NCI-H1417 treated with DMSO at 0.1 percent for 48 hours (cell line): ENCODE data around the gene SH3GL2.
"Not testable (repeated sequence)": the region's sequence is repeated elsewhere in the genome, so short reads cannot be mapped to it uniquely, and the experiment has no call there.

Source experiments
- DNase-seq: peaks from one replicate; lab custom pipeline; 2025; lab: John Stamatoyannopoulos, UW

Gene SH3GL2

GRCh38 chr9:17751486-17751885, 172.6 kb downstream of the SH3GL2 start:
- DNase-seq, result no peak

DNA sequence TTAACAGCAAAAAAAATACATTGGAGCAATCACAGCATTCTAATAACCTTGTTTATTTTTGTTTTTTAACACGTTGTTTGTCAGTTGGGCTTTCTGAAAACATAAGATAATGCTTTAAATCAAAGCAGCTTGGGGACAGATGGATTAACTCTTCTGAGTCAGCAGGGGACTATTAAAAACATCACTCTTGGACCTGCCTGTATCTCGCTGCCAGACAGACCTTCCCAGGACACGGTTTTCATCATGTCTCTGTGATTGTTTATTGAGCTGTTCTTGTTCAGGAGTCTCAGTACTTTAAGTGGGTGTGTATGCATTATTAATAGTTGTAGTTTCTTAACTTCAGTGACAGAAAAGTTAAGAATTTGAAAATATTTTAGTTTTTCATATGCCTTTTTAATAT, 173.2 kb downstream of the SH3GL2 start:
- DNase-seq, result no peak

DNA sequence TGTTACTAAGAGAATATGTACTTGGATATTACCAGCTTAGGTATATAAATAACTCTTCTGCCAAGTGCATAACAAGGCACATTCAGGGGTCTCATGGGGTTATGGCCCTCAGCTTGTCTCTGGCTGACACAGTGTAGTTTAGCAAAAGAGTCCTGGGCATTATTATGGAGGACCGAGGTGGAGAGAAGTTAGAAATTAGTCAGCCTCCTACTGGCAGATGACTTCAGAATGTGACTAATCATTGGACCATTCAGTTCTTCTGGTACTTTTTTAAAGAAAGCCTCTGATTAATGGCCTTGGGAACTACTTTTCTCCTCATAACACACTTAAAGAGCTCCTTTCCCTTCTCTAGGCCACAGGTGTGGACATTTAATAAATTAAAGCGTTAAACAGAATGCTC, 178.9 kb downstream of the SH3GL2 start:
- DNase-seq, result no peak

DNA sequence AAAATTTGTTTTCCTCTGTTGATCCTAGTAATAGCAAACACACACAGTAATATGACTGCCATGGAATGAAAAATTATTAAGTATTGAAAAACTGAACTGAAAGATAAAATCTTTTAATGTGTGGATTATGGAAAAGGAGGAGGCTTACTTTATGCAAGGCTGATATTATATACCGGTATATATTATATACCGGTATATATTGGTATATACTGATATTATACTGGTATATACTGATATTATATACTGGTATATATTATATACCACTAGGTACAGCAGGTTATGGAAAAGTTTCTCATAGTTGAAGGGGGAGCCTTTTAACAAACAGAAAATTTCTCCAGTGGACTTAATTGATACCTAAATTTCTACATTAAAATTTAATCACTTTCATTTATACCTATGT, 181.4 kb downstream of the SH3GL2 start:
- no peak for DNase-seq

GRCh38 chr9:17761984-17762676, 183.3 kb downstream of the SH3GL2 start:
- no peak for DNase-seq

GRCh38 chr9:17764306-17764705, 185.4 kb downstream of the SH3GL2 start:
- DNase-seq, result no peak

GRCh38 chr9:17765131-17765530, 186.3 kb downstream of the SH3GL2 start:
- not testable (repeated sequence) for DNase-seq

GRCh38 chr9:17772223-17772622, 193.4 kb downstream of the SH3GL2 start:
- no peak for DNase-seq

- DNase-seq, result no peak
These were observed 196.8 kb downstream of the SH3GL2 start for GRCh38 chr9:17775656-17776055.

DNA sequence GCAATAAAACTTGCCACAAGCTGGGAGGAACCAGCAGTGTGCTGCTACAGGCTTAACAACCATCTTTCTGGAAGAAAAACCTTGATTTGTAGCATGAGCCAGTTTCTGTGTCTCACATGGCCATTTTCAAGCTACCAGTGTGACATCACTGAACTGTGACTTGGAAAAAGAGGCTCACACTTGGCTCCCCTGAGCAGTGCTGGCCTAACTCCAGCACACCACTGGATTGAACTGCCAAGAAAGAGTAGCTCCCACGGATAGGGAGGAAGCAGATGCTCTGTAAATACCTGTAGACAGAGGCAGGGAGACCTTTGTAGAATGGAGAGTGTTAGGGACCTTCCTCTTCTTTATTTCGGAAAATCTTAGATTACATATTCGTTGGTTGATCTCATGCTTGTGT, 197.9 kb downstream of the SH3GL2 start:
- DNase-seq, result no peak

DNA sequence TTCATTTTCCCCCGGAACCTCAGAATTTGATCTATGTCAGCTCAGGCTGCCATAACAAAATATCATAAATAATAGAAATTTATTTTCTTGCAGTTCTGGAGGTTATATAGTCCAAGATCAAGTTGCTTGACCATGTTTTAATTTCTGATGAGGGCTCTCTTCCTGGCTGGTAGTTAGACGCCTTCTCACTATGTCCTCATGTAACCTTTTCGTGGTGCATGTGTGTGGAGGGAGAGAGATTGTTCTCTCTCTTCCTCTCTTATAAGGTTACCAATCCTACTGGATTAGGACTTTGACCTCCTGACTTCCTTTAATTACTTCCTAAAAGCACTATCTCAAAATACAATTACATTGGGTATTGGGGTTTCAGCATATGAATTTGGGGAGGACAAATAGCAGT, 198.6 kb downstream of the SH3GL2 start:
- no peak for DNase-seq

DNA sequence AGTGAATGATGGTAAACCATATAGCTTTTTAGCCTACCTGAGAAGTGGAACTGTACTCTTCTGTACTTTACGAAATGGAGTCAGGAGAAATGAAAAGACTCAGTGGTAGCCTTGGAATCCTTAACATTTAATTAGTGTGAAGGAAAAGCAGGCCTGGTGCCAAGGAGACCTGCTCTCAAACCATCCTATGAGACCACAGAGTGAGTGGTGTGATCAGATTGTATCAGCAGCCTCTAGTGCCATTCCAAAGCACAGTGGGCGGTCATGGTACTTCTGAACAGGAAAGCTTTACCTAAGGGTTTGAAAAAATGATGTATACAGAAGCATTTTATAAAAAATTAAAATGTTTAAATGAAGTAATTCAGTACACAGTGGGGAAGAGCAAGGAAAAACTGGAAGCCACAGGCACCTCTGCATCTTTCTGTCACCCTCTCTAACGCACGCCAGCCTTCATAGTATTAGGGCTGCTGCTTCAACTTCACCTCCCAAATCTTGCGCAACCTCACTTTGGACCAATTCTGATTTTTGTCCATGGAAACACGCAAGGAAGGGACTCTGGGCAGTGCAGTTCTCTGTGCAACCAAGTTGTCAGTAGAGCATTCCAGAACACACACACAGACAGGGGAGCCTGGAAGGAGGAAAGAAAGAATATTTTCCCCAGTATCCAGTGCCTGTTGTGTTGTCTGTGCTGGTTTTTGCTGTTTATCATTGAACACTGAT, 203.7 kb downstream of the SH3GL2 start:
- no peak for DNase-seq

- no peak for DNase-seq
These were observed 204.4 kb downstream of the SH3GL2 start for GRCh38 chr9:17783227-17783626.

DNA sequence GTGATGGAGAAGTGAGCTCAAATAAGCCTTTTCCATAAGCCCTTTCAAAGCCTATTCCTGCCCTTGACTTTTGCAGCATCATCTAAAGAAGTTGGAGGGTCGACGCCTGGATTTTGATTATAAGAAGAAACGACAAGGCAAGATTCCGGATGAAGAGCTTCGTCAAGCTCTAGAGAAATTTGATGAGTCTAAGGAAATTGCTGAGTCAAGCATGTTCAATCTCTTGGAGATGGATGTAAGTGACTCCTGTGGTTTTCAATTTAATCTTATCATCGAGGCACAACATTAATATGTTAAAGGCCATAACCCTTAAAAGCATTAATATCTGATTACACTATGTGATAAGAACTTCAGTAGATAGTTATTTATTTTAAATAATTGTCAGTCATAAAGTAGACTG, 210.4 kb downstream of the SH3GL2 start:
- no peak for DNase-seq

- no peak for DNase-seq
These were observed 215.1 kb downstream of the SH3GL2 start for GRCh38 chr9:17793713-17794622.

- no peak for DNase-seq
These were observed 216.9 kb downstream of the SH3GL2 start for GRCh38 chr9:17795744-17796143.

GRCh38 chr9:17799369-17799768, 220.5 kb downstream of the SH3GL2 start:
- DNase-seq, result no peak

- DNase-seq, result no peak
These were observed 221.6 kb downstream of the SH3GL2 start for GRCh38 chr9:17800418-17800817.

- no peak for DNase-seq
These were observed 223.5 kb downstream of the SH3GL2 start for GRCh38 chr9:17802249-17802857.

- DNase-seq, result no peak
These were observed 228.9 kb downstream of the SH3GL2 start for GRCh38 chr9:17807613-17808282.

DNA sequence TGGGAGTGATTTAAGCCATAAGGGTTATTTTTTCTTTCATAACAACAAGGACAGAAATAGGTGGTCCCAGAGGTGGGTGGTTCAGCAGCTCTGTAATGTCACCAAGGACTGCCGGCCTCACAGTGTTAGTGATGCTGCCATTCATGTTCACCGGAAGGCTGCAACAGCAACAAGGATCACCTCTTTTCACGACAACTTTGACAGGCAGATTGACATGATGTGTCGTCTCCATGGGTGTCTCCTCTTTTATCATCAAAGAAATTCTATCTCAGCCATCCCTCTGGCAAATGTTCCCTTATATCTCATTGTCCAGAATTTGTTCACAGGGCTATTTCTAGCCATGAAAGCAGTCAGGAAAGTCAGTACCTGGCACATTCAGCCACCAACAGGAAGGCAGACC, 231.5 kb downstream of the SH3GL2 start:
- no peak for DNase-seq
